Suprapubic skin (tissue), 4 donors: ENCODE measurements around the gene PADI4. TPM values are rescaled to one million over a fixed set of nuclear protein-coding genes. Genes with fewer than 3 reads are reported as not detected.
"Not testable (repeated sequence)": the region's sequence is repeated elsewhere in the genome, so short reads cannot be mapped to it uniquely, and the experiment has no call there.

Experiments
- DNase-seq, 2 donors: peaks; one replicate each; pipeline ENCODE4 v3.0.0-alpha.2; 2019; ENCODE audit warnings: low spot score in 2 of 2
- H3K27ac ChIP-seq: fragments of 200-600 bp; sonication (generic); one replicate; pipeline ENCODE4 v1.5.1; 2019
- H3K27me3 ChIP-seq: fragments of 200-600 bp; sonication (generic); one replicate; pipeline ENCODE4 v1.5.1; 2019
- H3K36me3 ChIP-seq: fragments of 200-600 bp; sonication (generic); one replicate; pipeline ENCODE4 v1.5.1; 2019
- H3K4me1 ChIP-seq: fragments of 200-600 bp; sonication (generic); one replicate; pipeline ENCODE4 v1.5.1; 2019
- H3K4me3 ChIP-seq: fragments of 200-600 bp; sonication (generic); one replicate; pipeline ENCODE4 v1.5.1; 2019; ENCODE audit warnings: mild to moderate bottlenecking
- H3K9me3 ChIP-seq: fragments of 200-600 bp; sonication (generic); one replicate; pipeline ENCODE4 v1.5.1; 2019
- EP300 ChIP-seq: sonication (generic); formaldehyde crosslinking; IDR thresholded peaks from one replicate; pipeline ENCODE4 v1.6.1; 2017; ENCODE audit warnings: antibody characterized with exemption
- POLR2A ChIP-seq, 2 donors: fragments of 450-650 bp; IDR thresholded peaks; one replicate each; pipeline ENCODE4 v1.6.1; 2017; ENCODE audit warnings: antibody characterized with exemption in 2 of 2, mild to moderate bottlenecking in 2 of 2, moderate library complexity in 2 of 2
- POLR2AphosphoS5 ChIP-seq, 3 donors: sonication (generic); formaldehyde crosslinking; IDR thresholded peaks; one replicate each; pipeline ENCODE4 v1.6.1; 2017; ENCODE audit warnings: antibody characterized with exemption in 3 of 3
- WGBS: methylation state at CpG from one replicate; pipeline ENCODE4 v1.1.5; 2018; 5-methylcytosine and 5-hydroxymethylcytosine counted together
- total RNA-seq, 4 donors: library from RNA; depleted of rRNA; stranded (reverse); fragments of >200 nt; gene quantifications; one replicate each; pipeline ENCODE4 v1.1.0, GENCODE V29; 2016
- TF ChIP-seq, protein P1 (sequence below), 2 donors: fragments of 200-600 bp in 1 of 2; fragments of 450-650 bp in 1 of 2; sonication (generic) in 1 of 2; IDR thresholded peaks; one replicate each; pipeline ENCODE4 v1.5.1; 2016 to 2019; ENCODE audit warnings: antibody characterized with exemption in 2 of 2, mild to moderate bottlenecking in 1 of 2, moderate library complexity in 1 of 2

PADI4 gene
- total RNA-seq, 4 donors from 2014 or later: 0.57 to 0.81 (median 0.73) TPM; not detected in 1

GRCh38 chr1:17404034-17404684 is 96.2 kb downstream of the PADI4 start:
- Histone ChIP-seq H3K27me3 (no peaks in the 10 kb centered on the region), H3K4me1 (peaks cover 9% of the 10 kb centered on the region), H3K36me3 (peaks cover 19% of the 10 kb centered on the region), H3K4me3 (no peak overlapping the region), H3K27ac (no peak overlapping the region), H3K9me3 (no peaks in the 10 kb centered on the region)
- no peak for DNase-seq
- TF ChIP-seq POLR2AphosphoS5 (IDR thresholded peaks at IDR 0.05) (no peak), POLR2A (IDR thresholded peaks at IDR 0.05) (no peak), EP300 (no peak)
- TF ChIP-seq, protein P1, sequence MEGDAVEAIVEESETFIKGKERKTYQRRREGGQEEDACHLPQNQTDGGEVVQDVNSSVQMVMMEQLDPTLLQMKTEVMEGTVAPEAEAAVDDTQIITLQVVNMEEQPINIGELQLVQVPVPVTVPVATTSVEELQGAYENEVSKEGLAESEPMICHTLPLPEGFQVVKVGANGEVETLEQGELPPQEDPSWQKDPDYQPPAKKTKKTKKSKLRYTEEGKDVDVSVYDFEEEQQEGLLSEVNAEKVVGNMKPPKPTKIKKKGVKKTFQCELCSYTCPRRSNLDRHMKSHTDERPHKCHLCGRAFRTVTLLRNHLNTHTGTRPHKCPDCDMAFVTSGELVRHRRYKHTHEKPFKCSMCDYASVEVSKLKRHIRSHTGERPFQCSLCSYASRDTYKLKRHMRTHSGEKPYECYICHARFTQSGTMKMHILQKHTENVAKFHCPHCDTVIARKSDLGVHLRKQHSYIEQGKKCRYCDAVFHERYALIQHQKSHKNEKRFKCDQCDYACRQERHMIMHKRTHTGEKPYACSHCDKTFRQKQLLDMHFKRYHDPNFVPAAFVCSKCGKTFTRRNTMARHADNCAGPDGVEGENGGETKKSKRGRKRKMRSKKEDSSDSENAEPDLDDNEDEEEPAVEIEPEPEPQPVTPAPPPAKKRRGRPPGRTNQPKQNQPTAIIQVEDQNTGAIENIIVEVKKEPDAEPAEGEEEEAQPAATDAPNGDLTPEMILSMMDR (IDR thresholded peaks at IDR 0.05): no peak
- 65% methylated on average over 15 of the region's 15 CpGs for WGBS

GRCh38 chr1:17404820-17405219 is 96.8 kb downstream of the PADI4 start:
- H3K27ac ChIP-seq: no peak overlapping the region
- peaks cover 25% of the 10 kb centered on the region for H3K36me3 ChIP-seq
- no peak for DNase-seq
- no peaks in the 10 kb centered on the region for H3K27me3 ChIP-seq
- no peak overlapping the region for H3K4me3 ChIP-seq
- 77% methylated on average over 6 of the region's 6 CpGs for WGBS
- H3K9me3 ChIP-seq: no peaks in the 10 kb centered on the region
- H3K4me1 ChIP-seq: peaks cover 9% of the 10 kb centered on the region
- TF ChIP-seq EP300 (no peak), POLR2AphosphoS5 (IDR thresholded peaks at IDR 0.05) (no peak), POLR2A (IDR thresholded peaks at IDR 0.05) (no peak)
- TF ChIP-seq, protein P1 (IDR thresholded peaks at IDR 0.05): no peak

- no peak for DNase-seq
- WGBS: 58% methylated on average over 8 of the region's 15 CpGs
Observed at GRCh38 chr1:17405898-17406759, 98.1 kb downstream of the PADI4 start.

GRCh38 chr1:17406760-17407475 is 98.9 kb downstream of the PADI4 start:
- H3K36me3 ChIP-seq: peaks cover 46% of the 10 kb centered on the region
- not testable (repeated sequence) for H3K27ac ChIP-seq

More at GRCh38 chr1:17405898-17406759, 98.1 kb downstream of the PADI4 start:
- Histone ChIP-seq H3K36me3 (peaks cover 38% of the 10 kb centered on the region), H3K27ac (no peak overlapping the region), H3K4me1 (peaks cover 9% of the 10 kb centered on the region), H3K9me3 (no peaks in the 10 kb centered on the region), H3K4me3 (no peak overlapping the region), H3K27me3 (no peaks in the 10 kb centered on the region)
- TF ChIP-seq POLR2A (IDR thresholded peaks at IDR 0.05): no peak
- TF ChIP-seq, protein P1 (IDR thresholded peaks at IDR 0.05): peak; percentile 12 to 74
- no peak for TF ChIP-seq POLR2AphosphoS5 (IDR thresholded peaks at IDR 0.05)
- TF ChIP-seq EP300: no peak

GRCh38 chr1:17407786-17408514 is 100.0 kb downstream of the PADI4 start:
- DNase-seq, H3K4me3 ChIP-seq, H3K27me3 ChIP-seq, H3K27ac ChIP-seq, H3K9me3 ChIP-seq, H3K4me1 ChIP-seq: not testable (repeated sequence)
- peaks cover 57% of the 10 kb centered on the region for H3K36me3 ChIP-seq
- 90% methylated on average over 30 of the region's 30 CpGs for WGBS

More at GRCh38 chr1:17406760-17407475, 98.9 kb downstream of the PADI4 start:
- not testable (repeated sequence) for H3K4me3 ChIP-seq, DNase-seq, H3K4me1 ChIP-seq, H3K9me3 ChIP-seq, H3K27me3 ChIP-seq
- WGBS: 73% methylated on average over 12 of the region's 16 CpGs
